PC-3 (cell line): ENCODE data around the gene ACVRL1. TPM values are rescaled to one million over a fixed set of nuclear protein-coding genes. Genes with fewer than 3 reads are reported as not detected.

Experiments
- ATAC-seq: fragments of 200-7000 bp; cut with Tn5 transposase; 2 replicates; pipeline ENCODE4 v1.9.1; 2020; ENCODE audit warnings: mild to moderate bottlenecking, moderate library complexity
- BruUV-seq: library from RNA; stranded (reverse); fragments of 400-500 nt; replicated peaks from 2 replicates; lab custom pipeline; 2021; lab: Mats Ljungman, UMichigan
- CTCF ChIA-PET: fragments of 300-600 bp; sonication (Branson Sonifier 250); formaldehyde crosslinking; loops from one replicate; lab custom pipeline; 2022; ENCODE audit warnings: antibody characterized with exemption; lab: Charles Lee
- POLR2A ChIA-PET: fragments of 300-600 bp; sonication (Branson Sonifier 250); formaldehyde crosslinking; loops from one replicate; lab custom pipeline; 2022; ENCODE audit warnings: antibody characterized with exemption; ENCODE audit not compliant: unreplicated experiment; lab: Charles Lee
- DNase-seq: peaks from one replicate; pipeline ENCODE4 v3.0.0-alpha.2; 2015
- H2AFZ ChIP-seq: fragments of 300-600 bp; sonication (generic); 2 replicates; pipeline ENCODE4 v1.6.0; 2016; ENCODE audit warnings: antibody characterized with exemption, low read length
- H3F3A ChIP-seq: fragments of 300-600 bp; sonication (generic); one replicate; pipeline ENCODE4 v1.6.0; 2017; ENCODE audit warnings: antibody characterized with exemption, low read length, control low read depth, mild to moderate bottlenecking; ENCODE audit not compliant: unreplicated experiment
- H3K27ac ChIP-seq: fragments of 300-600 bp; sonication (generic); 2 replicates; pipeline ENCODE4 v1.5.1; 2016; ENCODE audit warnings: mild to moderate bottlenecking, low read length
- H3K27me3 ChIP-seq: fragments of 300-600 bp; sonication (generic); 2 replicates; pipeline ENCODE4 v1.6.1; 2016; ENCODE audit warnings: low read length, mixed read lengths
- H3K36me3 ChIP-seq: fragments of 300-600 bp; sonication (generic); 2 replicates; pipeline ENCODE4 v1.6.1; 2016; ENCODE audit warnings: low read depth, mixed run types, low read length, mixed read lengths
- H3K4me1 ChIP-seq: fragments of 300-600 bp; sonication (generic); 2 replicates; pipeline ENCODE4 v1.5.1; 2016; ENCODE audit warnings: low read length; ENCODE audit not compliant: insufficient read depth
- H3K4me2 ChIP-seq: fragments of 300-600 bp; sonication (generic); 2 replicates; pipeline ENCODE4 v1.6.0; 2016; ENCODE audit warnings: low read length
- H3K4me3 ChIP-seq: fragments of 300-600 bp; sonication (generic); 2 replicates; pipeline ENCODE4 v1.5.1; 2016; ENCODE audit warnings: mild to moderate bottlenecking, low read length, mixed read lengths
- H3K79me2 ChIP-seq: fragments of 300-600 bp; sonication (generic); 2 replicates; pipeline ENCODE4 v1.6.1; 2017; ENCODE audit warnings: low read length, mixed read lengths
- H3K9ac ChIP-seq: fragments of 300-600 bp; sonication (generic); 2 replicates; pipeline ENCODE4 v1.6.0; 2016; ENCODE audit warnings: mild to moderate bottlenecking, low read length
- H3K9me2 ChIP-seq: fragments of 300-600 bp; sonication (generic); replicated peaks from 2 replicates; pipeline ENCODE4 v1.6.1; 2016; ENCODE audit warnings: mixed run types, low read length, mixed read lengths
- H3K9me3 ChIP-seq: fragments of 300-600 bp; sonication (generic); 2 replicates; pipeline ENCODE4 v1.6.1; 2016; ENCODE audit warnings: low read length, mixed read lengths
- H4K20me1 ChIP-seq: fragments of 300-600 bp; sonication (generic); 2 replicates; pipeline ENCODE4 v1.6.1; 2016; ENCODE audit warnings: low read length, mixed read lengths
- CTCF ChIP-seq: fragments of 300-600 bp; sonication (generic); conservative IDR thresholded peaks from 2 replicates; pipeline ENCODE4 v1.5.1; 2017; ENCODE audit warnings: antibody characterized with exemption, low read depth, mild to moderate bottlenecking, low read length
- EZH2 ChIP-seq: fragments of 300-600 bp; sonication (generic); IDR thresholded peaks from one replicate; pipeline ENCODE4 v1.6.1; 2017; ENCODE audit warnings: antibody characterized with exemption, mild to moderate bottlenecking, low read length; ENCODE audit not compliant: unreplicated experiment
- EZH2phosphoT487 ChIP-seq: fragments of 300-600 bp; sonication (generic); IDR thresholded peaks from 2 replicates; pipeline ENCODE4 v1.6.1; 2018; ENCODE audit warnings: mild to moderate bottlenecking, antibody characterized with exemption, low read length, borderline replicate concordance
- intact Hi-C: fragments of 100-400 bp; cut with micrococcal nuclease; formaldehyde crosslinking; loops from 2 replicates; pipeline ENCODE4 v1.9.0; 2023
- total RNA-seq: library from RNA; depleted of rRNA; stranded (reverse); fragments of >200 nt; gene quantifications from 2 replicates; pipeline ENCODE4 v1.2.3, GENCODE V29; 2014

The ACVRL1 gene
- total RNA-seq, 1 experiment from 2014 or later, result not detected

GRCh38 chr12:51901881-51902280 is 5.4 kb upstream of the ACVRL1 start:
- Histone ChIP-seq H3K4me3 (no peak overlapping the region), H3K4me2 (no peak overlapping the region), H3K9me3 (no peaks in the 10 kb centered on the region), H3F3A (no peaks in the 10 kb centered on the region), H2AFZ (no peak overlapping the region), H3K27ac (no peak overlapping the region), H4K20me1 (no peaks in the 10 kb centered on the region), H3K79me2 (no peaks in the 10 kb centered on the region), H3K27me3 (no peaks in the 10 kb centered on the region), H3K9me2 (no peaks in the 10 kb centered on the region), H3K4me1 (no peaks in the 10 kb centered on the region), H3K9ac (no peak overlapping the region), H3K36me3 (no peaks in the 10 kb centered on the region)
- intact Hi-C loops, result no loop called here
- POLR2A ChIA-PET, result interaction anchor here (0.6 kb wide), 1 partner anchor 684 kb away, joined by 3 read pairs; the partner anchor contains the start of gene POU6F1
- ATAC-seq (no peak), DNase-seq (no peak)
- no peak for TF ChIP-seq CTCF
- no peak for TF ChIP-seq EZH2
- no peak for TF ChIP-seq EZH2phosphoT487
- CTCF ChIA-PET, result no interaction called here
- no TSS peak for BruUV-seq

- Histone ChIP-seq H3K36me3 (no peaks in the 10 kb centered on the region), H3K4me1 (no peaks in the 10 kb centered on the region), H3K9me2 (no peaks in the 10 kb centered on the region), H2AFZ (no peak overlapping the region), H3K27me3 (no peaks in the 10 kb centered on the region), H3K4me3 (no peak overlapping the region), H3K9me3 (no peaks in the 10 kb centered on the region), H3K4me2 (no peak overlapping the region), H3K9ac (no peak overlapping the region), H3K27ac (no peak overlapping the region), H4K20me1 (no peaks in the 10 kb centered on the region), H3K79me2 (no peaks in the 10 kb centered on the region), H3F3A (no peaks in the 10 kb centered on the region)
- intact Hi-C loops, result no loop called here
- DNase-seq, result no peak
- CTCF ChIA-PET, result no interaction called here
- TF ChIP-seq EZH2 (no peak), EZH2phosphoT487 (no peak), CTCF (no peak)
- BruUV-seq, result no TSS peak
- POLR2A ChIA-PET, result no interaction called here
- ATAC-seq, result no peak
Observed at GRCh38 chr12:51904951-51905470, 2.3 kb upstream of the ACVRL1 start.

GRCh38 chr12:51905471-51906429 is 1.6 kb upstream of the ACVRL1 start:
- ChIA-PET CTCF (no interaction called here), POLR2A (no interaction called here)
- DNase-seq (no peak), ATAC-seq (no peak)
- Histone ChIP-seq H3K9me2 (no peaks in the 10 kb centered on the region), H4K20me1 (no peaks in the 10 kb centered on the region), H3K4me2 (no peak overlapping the region), H3K4me3 (no peak overlapping the region), H3F3A (no peaks in the 10 kb centered on the region), H2AFZ (no peak overlapping the region), H3K36me3 (no peaks in the 10 kb centered on the region), H3K27ac (no peak overlapping the region), H3K9me3 (no peaks in the 10 kb centered on the region), H3K79me2 (no peaks in the 10 kb centered on the region), H3K4me1 (no peaks in the 10 kb centered on the region), H3K9ac (no peak overlapping the region), H3K27me3 (no peaks in the 10 kb centered on the region)
- no TSS peak for BruUV-seq
- TF ChIP-seq EZH2phosphoT487 (no peak), EZH2 (no peak), CTCF (no peak)
- intact Hi-C loops, result no loop called here
